Measurements from ENCODE around the gene ZDHHC5.

DNA sequence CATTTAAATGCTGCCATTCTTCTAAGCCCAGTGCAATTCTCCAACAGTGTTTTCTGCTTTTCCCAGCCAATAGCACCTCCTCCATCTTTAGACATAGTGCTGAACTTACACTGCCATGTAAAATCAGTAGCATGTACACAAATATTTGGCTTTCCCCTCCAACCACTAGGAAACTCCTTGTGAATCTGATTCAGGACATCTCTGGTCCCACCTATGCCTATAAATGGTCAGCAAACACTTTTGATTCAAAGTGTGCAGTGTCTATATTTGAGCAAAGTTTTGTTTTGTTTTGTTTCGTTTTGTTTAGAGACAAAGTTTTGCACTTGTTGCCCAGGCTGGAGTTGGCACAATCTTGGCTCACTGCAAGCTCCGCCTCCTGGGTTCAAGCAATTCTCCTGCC is 43.0 kb upstream of the ZDHHC5 start:
- TF ChIP-seq, protein P1, sequence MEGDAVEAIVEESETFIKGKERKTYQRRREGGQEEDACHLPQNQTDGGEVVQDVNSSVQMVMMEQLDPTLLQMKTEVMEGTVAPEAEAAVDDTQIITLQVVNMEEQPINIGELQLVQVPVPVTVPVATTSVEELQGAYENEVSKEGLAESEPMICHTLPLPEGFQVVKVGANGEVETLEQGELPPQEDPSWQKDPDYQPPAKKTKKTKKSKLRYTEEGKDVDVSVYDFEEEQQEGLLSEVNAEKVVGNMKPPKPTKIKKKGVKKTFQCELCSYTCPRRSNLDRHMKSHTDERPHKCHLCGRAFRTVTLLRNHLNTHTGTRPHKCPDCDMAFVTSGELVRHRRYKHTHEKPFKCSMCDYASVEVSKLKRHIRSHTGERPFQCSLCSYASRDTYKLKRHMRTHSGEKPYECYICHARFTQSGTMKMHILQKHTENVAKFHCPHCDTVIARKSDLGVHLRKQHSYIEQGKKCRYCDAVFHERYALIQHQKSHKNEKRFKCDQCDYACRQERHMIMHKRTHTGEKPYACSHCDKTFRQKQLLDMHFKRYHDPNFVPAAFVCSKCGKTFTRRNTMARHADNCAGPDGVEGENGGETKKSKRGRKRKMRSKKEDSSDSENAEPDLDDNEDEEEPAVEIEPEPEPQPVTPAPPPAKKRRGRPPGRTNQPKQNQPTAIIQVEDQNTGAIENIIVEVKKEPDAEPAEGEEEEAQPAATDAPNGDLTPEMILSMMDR (IDR thresholded peaks at IDR 0.05), result no peak
- TF ChIP-seq POLR2A (IDR thresholded peaks at IDR 0.05), result no peak

Data from testis (tissue), 2 donors.